GM10847 (cell line): ENCODE measurements around the gene TMPRSS13.

Experiments
- POLR2A ChIP-seq: IDR thresholded peaks from 2 replicates; pipeline ENCODE4 v1.6.1; 2011; ENCODE audit not compliant: insufficient read length; ENCODE audit errors: extremely low read depth

The TMPRSS13 gene

GRCh38 chr11:117898059-117898458 is 31.1 kb downstream of the TMPRSS13 start:
- TF ChIP-seq POLR2A: no peak

GRCh38 chr11:117892651-117893050 is 36.6 kb downstream of the TMPRSS13 start:
- no peak for TF ChIP-seq POLR2A

- TF ChIP-seq POLR2A: no peak
Measured at GRCh38 chr11:117891362-117891761, 37.8 kb downstream of the TMPRSS13 start.

- no peak for TF ChIP-seq POLR2A
Measured at GRCh38 chr11:117888139-117888566, 41.0 kb downstream of the TMPRSS13 start.

- no peak for TF ChIP-seq POLR2A
Measured at GRCh38 chr11:117887431-117888138, 41.6 kb downstream of the TMPRSS13 start.

- TF ChIP-seq POLR2A: no peak
Measured at GRCh38 chr11:117885777-117886176, 43.4 kb downstream of the TMPRSS13 start.

GRCh38 chr11:117884994-117885393 is 44.2 kb downstream of the TMPRSS13 start:
- TF ChIP-seq POLR2A: no peak

GRCh38 chr11:117883063-117883462 is 46.1 kb downstream of the TMPRSS13 start:
- TF ChIP-seq POLR2A: no peak

GRCh38 chr11:117882311-117882905 is 46.8 kb downstream of the TMPRSS13 start:
- TF ChIP-seq POLR2A: no peak

- TF ChIP-seq POLR2A: no peak
Measured at GRCh38 chr11:117881217-117881616, 48.0 kb downstream of the TMPRSS13 start.

GRCh38 chr11:117879516-117880480 is 49.4 kb downstream of the TMPRSS13 start:
- TF ChIP-seq POLR2A: no peak

- no peak for TF ChIP-seq POLR2A
Measured at GRCh38 chr11:117878939-117879475, 50.2 kb downstream of the TMPRSS13 start.

- TF ChIP-seq POLR2A: no peak
Measured at GRCh38 chr11:117878314-117878938, 50.8 kb downstream of the TMPRSS13 start.

- no peak for TF ChIP-seq POLR2A
Measured at GRCh38 chr11:117877120-117877784, 52.0 kb downstream of the TMPRSS13 start.
